Measurements from ENCODE around the gene ATMIN. TPM values are rescaled to one million over a fixed set of nuclear protein-coding genes. Genes with fewer than 3 reads are reported as not detected.
A peak's percentile ranks its signal among the peaks of the same experiment; 100 is the strongest.

ATMIN gene
- total RNA-seq, 2 donors from 2014 or later: 19.2 to 23.9 TPM

GRCh38 chr16:81012974-81013373, 22.7 kb upstream of the ATMIN start:
- ATAC-seq (replicated peaks in 1 of 2) (no peak), DNase-seq (no peak)
- no peaks in the 10 kb centered on the region for H3K9me3 Mint-ChIP-seq
- H3K27me3 Mint-ChIP-seq (ENCODE audit: low read depth): no peaks in the 10 kb centered on the region
- H3K4me1 Mint-ChIP-seq (ENCODE audit: low read depth): peaks cover 39% of the 10 kb centered on the region
- peaks cover 6 to 41% of the 10 kb centered on the region in 2 donors for H3K36me3 Mint-ChIP-seq (ENCODE audit: insufficient read depth in 2 of 2)
- no peak overlapping the region for H3K27ac Mint-ChIP-seq
- H3K4me3 Mint-ChIP-seq: peak overlapping the region in 1 of 2 donors; percentile 34

- ATAC-seq (replicated peaks in 1 of 2) (peak; percentile 62 to 80), DNase-seq (no peak)
- no peak overlapping the region for H3K4me3 Mint-ChIP-seq
- peaks cover 22% of the 10 kb centered on the region for H3K4me1 Mint-ChIP-seq (ENCODE audit: low read depth)
- H3K27ac Mint-ChIP-seq: no peak overlapping the region
- no peaks in the 10 kb centered on the region for H3K9me3 Mint-ChIP-seq
- H3K36me3 Mint-ChIP-seq (ENCODE audit: insufficient read depth in 2 of 2): peaks cover 11 to 52% of the 10 kb centered on the region in 2 donors
- H3K27me3 Mint-ChIP-seq (ENCODE audit: low read depth): no peaks in the 10 kb centered on the region
Observed at GRCh38 chr16:81014672-81015071, 21.0 kb upstream of the ATMIN start.

- H3K27ac Mint-ChIP-seq: no peak overlapping the region
- no peak overlapping the region for H3K4me3 Mint-ChIP-seq
- ATAC-seq (replicated peaks in 1 of 2): no peak
Observed at GRCh38 chr16:81018496-81018895, 17.1 kb upstream of the ATMIN start.

GRCh38 chr16:81026429-81026828, 9.2 kb upstream of the ATMIN start:
- H3K27me3 Mint-ChIP-seq (ENCODE audit: low read depth): no peaks in the 10 kb centered on the region
- H3K4me1 Mint-ChIP-seq (ENCODE audit: low read depth): peaks cover 4% of the 10 kb centered on the region
- H3K36me3 Mint-ChIP-seq (ENCODE audit: insufficient read depth in 2 of 2): peaks cover 14 to 44% of the 10 kb centered on the region in 2 donors

More at GRCh38 chr16:81018496-81018895, 17.1 kb upstream of the ATMIN start:
- Mint-ChIP-seq H3K27me3 (ENCODE audit: low read depth) (no peaks in the 10 kb centered on the region), H3K9me3 (no peaks in the 10 kb centered on the region), H3K4me1 (ENCODE audit: low read depth) (peaks cover 10% of the 10 kb centered on the region), H3K36me3 (ENCODE audit: insufficient read depth in 2 of 2) (peaks cover 5 to 43% of the 10 kb centered on the region in 2 donors)
- no peak for DNase-seq

GRCh38 chr16:81029930-81030604, 5.6 kb upstream of the ATMIN start:
- Mint-ChIP-seq H3K36me3 (ENCODE audit: insufficient read depth in 2 of 2) (peaks cover 17 to 37% of the 10 kb centered on the region in 2 donors), H3K4me3 (no peak overlapping the region), H3K27me3 (ENCODE audit: low read depth) (no peaks in the 10 kb centered on the region), H3K4me1 (ENCODE audit: low read depth) (peaks cover 7% of the 10 kb centered on the region), H3K9me3 (peaks cover 3% of the 10 kb centered on the region in 2 donors), H3K27ac (peak overlapping the region; percentile 38)
- DNase-seq: peak; percentile 12 to 20
- peak; percentile 54 to 58 for ATAC-seq (replicated peaks in 1 of 2)

More at GRCh38 chr16:81026429-81026828, 9.2 kb upstream of the ATMIN start:
- Mint-ChIP-seq H3K9me3 (peaks cover 3% of the 10 kb centered on the region in 2 donors), H3K27ac (no peak overlapping the region), H3K4me3 (no peak overlapping the region)
- no peak for ATAC-seq (replicated peaks in 1 of 2)
- no peak for DNase-seq

GRCh38 chr16:81035975-81036750, 521 bp downstream of the ATMIN start:
- Mint-ChIP-seq H3K27ac (no peak overlapping the region), H3K4me3 (peak overlapping the region; percentile 87 to 92), H3K27me3 (ENCODE audit: low read depth) (no peaks in the 10 kb centered on the region), H3K9me3 (no peaks in the 10 kb centered on the region), H3K36me3 (ENCODE audit: insufficient read depth in 2 of 2) (peaks cover 3 to 7% of the 10 kb centered on the region in 2 donors), H3K4me1 (ENCODE audit: low read depth) (peaks cover 27% of the 10 kb centered on the region)
- peak; percentile 45 to 67 for DNase-seq
- ATAC-seq (replicated peaks in 1 of 2): peak; percentile 83 to 84

- DNase-seq (no peak), ATAC-seq (replicated peaks in 1 of 2) (no peak)
- peak overlapping the region; percentile 87 to 92 for H3K4me3 Mint-ChIP-seq
- H3K4me1 Mint-ChIP-seq (ENCODE audit: low read depth): peaks cover 27% of the 10 kb centered on the region
- H3K9me3 Mint-ChIP-seq: no peaks in the 10 kb centered on the region
- no peaks in the 10 kb centered on the region for H3K27me3 Mint-ChIP-seq (ENCODE audit: low read depth)
- H3K36me3 Mint-ChIP-seq (ENCODE audit: insufficient read depth in 2 of 2): peaks cover 3 to 11% of the 10 kb centered on the region in 2 donors
- H3K27ac Mint-ChIP-seq: no peak overlapping the region
Observed at GRCh38 chr16:81036751-81037350, 1.2 kb downstream of the ATMIN start.

- H3K27me3 Mint-ChIP-seq (ENCODE audit: low read depth): no peaks in the 10 kb centered on the region
- H3K36me3 Mint-ChIP-seq (ENCODE audit: insufficient read depth in 2 of 2): peaks cover 7 to 11% of the 10 kb centered on the region in 2 donors
- ATAC-seq (replicated peaks in 1 of 2) (no peak), DNase-seq (no peak)
- peak overlapping the region; percentile 80 for H3K27ac Mint-ChIP-seq
- no peaks in the 10 kb centered on the region for H3K9me3 Mint-ChIP-seq
- peaks cover 23% of the 10 kb centered on the region for H3K4me1 Mint-ChIP-seq (ENCODE audit: low read depth)
- no peak overlapping the region for H3K4me3 Mint-ChIP-seq
Observed at GRCh38 chr16:81040131-81040530, 4.5 kb downstream of the ATMIN start.

GRCh38 chr16:81040842-81041241, 5.2 kb downstream of the ATMIN start:
- peaks cover 20% of the 10 kb centered on the region for H3K4me1 Mint-ChIP-seq (ENCODE audit: low read depth)
- DNase-seq: no peak
- H3K27me3 Mint-ChIP-seq (ENCODE audit: low read depth): no peaks in the 10 kb centered on the region
- H3K4me3 Mint-ChIP-seq: no peak overlapping the region
- peaks cover 7 to 11% of the 10 kb centered on the region in 2 donors for H3K36me3 Mint-ChIP-seq (ENCODE audit: insufficient read depth in 2 of 2)
- no peak for ATAC-seq (replicated peaks in 1 of 2)
- peak overlapping the region; percentile 11 for H3K27ac Mint-ChIP-seq
- no peaks in the 10 kb centered on the region for H3K9me3 Mint-ChIP-seq

GRCh38 chr16:81041696-81042095, 6.1 kb downstream of the ATMIN start:
- Mint-ChIP-seq H3K4me1 (ENCODE audit: low read depth) (peaks cover 19% of the 10 kb centered on the region), H3K9me3 (no peaks in the 10 kb centered on the region), H3K27me3 (ENCODE audit: low read depth) (no peaks in the 10 kb centered on the region), H3K4me3 (no peak overlapping the region), H3K36me3 (ENCODE audit: insufficient read depth in 2 of 2) (peaks cover 7 to 11% of the 10 kb centered on the region in 2 donors), H3K27ac (no peak overlapping the region)
- ATAC-seq (replicated peaks in 1 of 2) (no peak), DNase-seq (no peak)

- peaks cover 7 to 10% of the 10 kb centered on the region in 2 donors for H3K36me3 Mint-ChIP-seq (ENCODE audit: insufficient read depth in 2 of 2)
- no peak overlapping the region for H3K27ac Mint-ChIP-seq
- no peaks in the 10 kb centered on the region for H3K27me3 Mint-ChIP-seq (ENCODE audit: low read depth)
- no peak for ATAC-seq (replicated peaks in 1 of 2)
- H3K4me1 Mint-ChIP-seq (ENCODE audit: low read depth): peaks cover 8% of the 10 kb centered on the region
- H3K9me3 Mint-ChIP-seq: no peaks in the 10 kb centered on the region
- no peak for DNase-seq
- H3K4me3 Mint-ChIP-seq: no peak overlapping the region
Observed at GRCh38 chr16:81042821-81043220, 7.2 kb downstream of the ATMIN start.

GRCh38 chr16:81053761-81054160, 18.1 kb downstream of the ATMIN start:
- Mint-ChIP-seq H3K27me3 (ENCODE audit: low read depth) (no peaks in the 10 kb centered on the region), H3K36me3 (ENCODE audit: insufficient read depth in 2 of 2) (peaks cover 7 to 12% of the 10 kb centered on the region in 2 donors), H3K4me3 (no peak overlapping the region), H3K9me3 (peaks cover 8% of the 10 kb centered on the region in 2 donors), H3K27ac (no peak overlapping the region), H3K4me1 (ENCODE audit: low read depth) (no peaks in the 10 kb centered on the region)
- DNase-seq: no peak
- ATAC-seq (replicated peaks in 1 of 2): no peak
